Type B pancreatic cell (in vitro differentiated cells): ENCODE data around the gene SPARCL1. TPM values are rescaled to one million over a fixed set of nuclear protein-coding genes. Genes with fewer than 3 reads are reported as not detected.
A peak's percentile ranks its signal among the peaks of the same experiment; 100 is the strongest.

Experiments used
- DNase-seq: peaks from one replicate; pipeline ENCODE4 v3.0.0; 2021; ENCODE audit warnings: mixed read lengths; ENCODE audit not compliant: unreplicated experiment; ENCODE audit errors: extremely low spot score
- H3K27ac Mint-ChIP-seq: 2 replicates; pipeline ENCODE4 v1.8.0; 2021; ENCODE audit warnings: mild to moderate bottlenecking, mixed read lengths
- H3K27me3 Mint-ChIP-seq: 2 replicates; pipeline ENCODE4 v1.8.0; 2021; ENCODE audit warnings: mixed read lengths
- H3K36me3 Mint-ChIP-seq: 2 replicates; pipeline ENCODE4 v1.8.0; 2021; ENCODE audit warnings: mixed read lengths
- H3K4me1 Mint-ChIP-seq: one replicate; pipeline ENCODE4 v1.8.0; 2021; ENCODE audit warnings: mixed read lengths; ENCODE audit not compliant: unreplicated experiment
- H3K4me3 Mint-ChIP-seq: 2 replicates; pipeline ENCODE4 v1.8.0; 2021; ENCODE audit warnings: mild to moderate bottlenecking, mixed read lengths
- H3K9me3 Mint-ChIP-seq: 2 replicates; pipeline ENCODE4 v1.8.0; 2021; ENCODE audit warnings: mixed read lengths
- CTCF ChIP-seq: fragments of 200-600 bp; sonication (generic); conservative IDR thresholded peaks from 2 replicates; pipeline ENCODE4 v1.5.0; 2021; ENCODE audit warnings: antibody characterized with exemption, mild to moderate bottlenecking
- total RNA-seq: library from RNA; stranded (reverse); gene quantifications from 2 replicates; pipeline ENCODE4 v1.2.1, GENCODE V29; 2021; ENCODE audit warnings: low replicate concordance

Gene SPARCL1
- total RNA-seq, 1 donor from 2014 or later: 11.2 TPM

- no peak for DNase-seq
- Mint-ChIP-seq H3K27ac (no peak overlapping the region), H3K36me3 (no peaks in the 10 kb centered on the region), H3K4me1 (no peaks in the 10 kb centered on the region), H3K27me3 (no peaks in the 10 kb centered on the region), H3K9me3 (no peaks in the 10 kb centered on the region), H3K4me3 (no peak overlapping the region)
- no peak for TF ChIP-seq CTCF
These were observed 15.9 kb upstream of the SPARCL1 start for GRCh38 chr4:87545052-87545451.

- TF ChIP-seq CTCF: peak; percentile 78
- Mint-ChIP-seq H3K4me3 (no peak overlapping the region), H3K27ac (no peak overlapping the region), H3K27me3 (no peaks in the 10 kb centered on the region), H3K36me3 (no peaks in the 10 kb centered on the region), H3K9me3 (no peaks in the 10 kb centered on the region), H3K4me1 (no peaks in the 10 kb centered on the region)
- no peak for DNase-seq
These were observed 14.8 kb upstream of the SPARCL1 start for GRCh38 chr4:87543835-87544461.

- Mint-ChIP-seq H3K36me3 (no peaks in the 10 kb centered on the region), H3K4me1 (no peaks in the 10 kb centered on the region), H3K9me3 (no peaks in the 10 kb centered on the region), H3K4me3 (no peak overlapping the region), H3K27ac (no peak overlapping the region), H3K27me3 (no peaks in the 10 kb centered on the region)
- no peak for DNase-seq
- no peak for TF ChIP-seq CTCF
These were observed 13.6 kb upstream of the SPARCL1 start for GRCh38 chr4:87542734-87543312.

GRCh38 chr4:87541956-87542709, 13.0 kb upstream of the SPARCL1 start:
- Mint-ChIP-seq H3K4me3 (no peak overlapping the region), H3K9me3 (peaks cover 3% of the 10 kb centered on the region), H3K36me3 (no peaks in the 10 kb centered on the region), H3K27ac (no peak overlapping the region), H3K27me3 (no peaks in the 10 kb centered on the region), H3K4me1 (no peaks in the 10 kb centered on the region)
- DNase-seq: no peak
- TF ChIP-seq CTCF: no peak

GRCh38 chr4:87541521-87541920, 12.3 kb upstream of the SPARCL1 start:
- TF ChIP-seq CTCF: no peak
- Mint-ChIP-seq H3K4me3 (no peak overlapping the region), H3K4me1 (no peaks in the 10 kb centered on the region), H3K27ac (no peak overlapping the region), H3K36me3 (no peaks in the 10 kb centered on the region), H3K9me3 (peaks cover 7% of the 10 kb centered on the region), H3K27me3 (no peaks in the 10 kb centered on the region)
- DNase-seq: no peak
